WERI-Rb-1 (cell line): ENCODE data around the gene DHRS11.
A peak's percentile ranks its signal among the peaks of the same experiment; 100 is the strongest.

ENCODE experiments used
- DNase-seq: peaks from one replicate; pipeline ENCODE4 v3.0.0-alpha.2; 2020
- H3K27ac ChIP-seq: fragments of 250-450 bp; sonication (Bioruptor Pico); 2 replicates; pipeline ENCODE4 v1.5.1; 2020; ENCODE audit warnings: mild to moderate bottlenecking, moderate library complexity
- H3K27me3 ChIP-seq: fragments of 250-450 bp; sonication (Bioruptor Pico); 2 replicates; pipeline ENCODE4 v1.5.1; 2021; ENCODE audit warnings: mild to moderate bottlenecking, low read depth, moderate library complexity; ENCODE audit not compliant: insufficient read depth, severe bottlenecking
- H3K36me3 ChIP-seq: fragments of 250-450 bp; sonication (Bioruptor Pico); 2 replicates; pipeline ENCODE4 v1.5.1; 2020; ENCODE audit warnings: mild to moderate bottlenecking, moderate library complexity
- H3K4me3 ChIP-seq: 2 replicates; pipeline ENCODE4 v1.5.1; 2011; ENCODE audit warnings: low read depth, mild to moderate bottlenecking, control low read depth, low read length
- H3K9me3 ChIP-seq: fragments of 250-450 bp; sonication (Bioruptor Pico); 2 replicates; pipeline ENCODE4 v1.5.1; 2021; ENCODE audit warnings: mild to moderate bottlenecking, moderate library complexity; ENCODE audit not compliant: severe bottlenecking
- TF ChIP-seq, protein P1 (sequence below): IDR thresholded peaks from 2 replicates; pipeline ENCODE4 v1.5.1; 2011; ENCODE audit warnings: low read depth, mild to moderate bottlenecking, control low read depth, inconsistent platforms, low read length

The DHRS11 gene, protein sequence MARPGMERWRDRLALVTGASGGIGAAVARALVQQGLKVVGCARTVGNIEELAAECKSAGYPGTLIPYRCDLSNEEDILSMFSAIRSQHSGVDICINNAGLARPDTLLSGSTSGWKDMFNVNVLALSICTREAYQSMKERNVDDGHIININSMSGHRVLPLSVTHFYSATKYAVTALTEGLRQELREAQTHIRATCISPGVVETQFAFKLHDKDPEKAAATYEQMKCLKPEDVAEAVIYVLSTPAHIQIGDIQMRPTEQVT

GRCh38 chr17:36591434-36592315 lies at the start of gene DHRS11:
DHRS11 (plus strand) TSS chr17:36591879; CDS start chr17:36592010, 131 bp downstream.
- DNase-seq = peak; percentile 87
- peak within 1 kb of the TSS; percentile 84 for H3K27ac ChIP-seq
- H3K4me3 ChIP-seq = peak within 1 kb of the TSS; percentile 77

GRCh38 chr17:36542755-36543154 lies 48.9 kb upstream of the DHRS11 start:
- TF ChIP-seq, protein P1, sequence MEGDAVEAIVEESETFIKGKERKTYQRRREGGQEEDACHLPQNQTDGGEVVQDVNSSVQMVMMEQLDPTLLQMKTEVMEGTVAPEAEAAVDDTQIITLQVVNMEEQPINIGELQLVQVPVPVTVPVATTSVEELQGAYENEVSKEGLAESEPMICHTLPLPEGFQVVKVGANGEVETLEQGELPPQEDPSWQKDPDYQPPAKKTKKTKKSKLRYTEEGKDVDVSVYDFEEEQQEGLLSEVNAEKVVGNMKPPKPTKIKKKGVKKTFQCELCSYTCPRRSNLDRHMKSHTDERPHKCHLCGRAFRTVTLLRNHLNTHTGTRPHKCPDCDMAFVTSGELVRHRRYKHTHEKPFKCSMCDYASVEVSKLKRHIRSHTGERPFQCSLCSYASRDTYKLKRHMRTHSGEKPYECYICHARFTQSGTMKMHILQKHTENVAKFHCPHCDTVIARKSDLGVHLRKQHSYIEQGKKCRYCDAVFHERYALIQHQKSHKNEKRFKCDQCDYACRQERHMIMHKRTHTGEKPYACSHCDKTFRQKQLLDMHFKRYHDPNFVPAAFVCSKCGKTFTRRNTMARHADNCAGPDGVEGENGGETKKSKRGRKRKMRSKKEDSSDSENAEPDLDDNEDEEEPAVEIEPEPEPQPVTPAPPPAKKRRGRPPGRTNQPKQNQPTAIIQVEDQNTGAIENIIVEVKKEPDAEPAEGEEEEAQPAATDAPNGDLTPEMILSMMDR = no peak
- Histone ChIP-seq H3K27ac (no peak overlapping the region), H3K4me3 (no peak overlapping the region), H3K27me3 (no peaks in the 10 kb centered on the region), H3K9me3 (no peaks in the 10 kb centered on the region), H3K36me3 (peaks cover 18% of the 10 kb centered on the region)
- no peak for DNase-seq

More at GRCh38 chr17:36591434-36592315, at the start of gene DHRS11:
- Histone ChIP-seq H3K9me3 (no peaks in the 10 kb centered on the region), H3K27me3 (no peaks in the 10 kb centered on the region), H3K36me3 (peaks cover 48% of the 10 kb centered on the region)
- TF ChIP-seq, protein P1 = no peak

DNA sequence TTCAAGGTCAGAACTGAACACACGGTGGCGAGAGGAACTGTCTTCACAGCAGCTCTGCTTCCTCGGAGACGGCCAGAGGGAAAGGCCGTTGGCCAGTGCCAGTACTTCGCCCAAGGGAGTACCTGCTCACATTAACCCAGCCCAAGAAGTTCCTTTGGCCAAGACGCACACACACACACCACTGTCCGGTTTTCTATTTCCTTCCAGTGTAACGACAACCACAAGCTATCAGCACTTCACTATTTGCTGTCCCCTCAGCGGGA lies 47.7 kb upstream of the DHRS11 start:
- peak; percentile 53 for DNase-seq
- Histone ChIP-seq H3K27ac (peak overlapping the region; percentile 99), H3K4me3 (peak overlapping the region; percentile 77), H3K27me3 (no peaks in the 10 kb centered on the region), H3K36me3 (peaks cover 25% of the 10 kb centered on the region), H3K9me3 (no peaks in the 10 kb centered on the region)
- TF ChIP-seq, protein P1 = 0 out of 2 replicates have a peak, but pooled peaks have one; percentile 13

DNA sequence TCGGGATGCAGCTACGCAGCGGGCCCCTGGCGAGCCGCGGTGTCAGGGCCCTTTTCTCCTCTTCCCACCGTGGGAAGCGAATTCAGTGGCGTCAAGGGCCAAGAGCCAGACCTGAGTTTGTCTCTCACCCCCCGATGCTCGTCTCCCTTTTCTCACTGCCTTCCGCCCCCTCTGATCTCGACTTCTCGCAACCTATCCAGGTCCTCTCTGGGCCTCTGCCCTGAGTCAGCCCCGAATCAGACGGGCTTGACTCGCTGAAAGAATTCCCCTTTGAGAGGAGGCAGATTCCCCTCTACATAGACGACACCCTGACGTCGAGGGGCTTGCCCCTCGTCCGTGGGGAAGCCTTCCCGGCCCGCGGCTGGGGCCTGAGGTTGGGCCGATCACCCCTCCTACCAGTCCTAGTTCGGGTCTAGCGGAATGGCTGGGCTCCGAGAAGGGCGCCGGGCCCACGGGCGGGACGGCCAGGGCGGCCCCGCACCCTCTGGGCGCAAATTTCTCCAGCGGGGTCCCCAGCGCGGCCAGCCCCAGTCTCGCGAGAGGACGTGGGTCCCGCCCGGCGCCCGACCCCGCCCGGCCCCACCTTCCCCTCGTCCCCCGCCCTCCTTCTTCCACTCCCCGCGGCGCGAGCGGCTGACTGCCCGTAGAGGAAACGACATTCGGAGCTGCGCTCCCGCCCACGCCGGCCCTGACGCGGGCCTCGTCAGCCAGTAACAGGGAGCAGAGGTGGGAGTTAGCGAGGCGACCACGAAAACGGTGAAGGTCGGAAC lies 47.2 kb upstream of the DHRS11 start, which contains the start of gene GGNBP2:
GGNBP2 (plus strand) TSS at position 613 of the 770 bp plus-strand sequence. CDS start 806 bp downstream, outside the sequence.
- TF ChIP-seq, protein P1 = no peak
- Histone ChIP-seq H3K9me3 (no peaks in the 10 kb centered on the region), H3K4me3 (peak within 1 kb of the TSS; percentile 96), H3K27ac (peak within 1 kb of the TSS; percentile 99), H3K27me3 (no peaks in the 10 kb centered on the region), H3K36me3 (peaks cover 30% of the 10 kb centered on the region)
- peak; percentile 94 for DNase-seq

DNA sequence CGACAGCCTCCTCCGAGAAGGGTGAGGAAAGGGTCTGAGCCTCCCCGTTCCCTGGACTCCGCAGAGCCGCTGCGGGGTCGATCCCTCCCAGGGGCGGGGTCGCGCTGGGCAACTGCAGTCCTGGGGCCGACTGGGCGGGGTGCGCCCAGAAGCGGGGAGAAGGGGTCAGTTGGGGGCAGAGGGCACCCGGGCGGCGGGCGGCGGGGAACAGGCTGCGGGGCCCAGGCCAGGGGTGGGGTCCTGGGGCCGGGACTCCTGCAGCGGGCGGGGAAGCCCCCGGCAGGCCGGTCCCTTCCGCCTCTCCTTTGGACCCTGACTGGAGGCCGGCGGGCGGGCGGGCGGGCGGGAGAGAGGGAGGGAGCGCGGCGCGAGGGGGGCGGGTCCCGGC lies 46.6 kb upstream of the DHRS11 start:
- Histone ChIP-seq H3K9me3 (no peaks in the 10 kb centered on the region), H3K27me3 (no peaks in the 10 kb centered on the region), H3K4me3 (peak overlapping the region; percentile 96), H3K36me3 (peaks cover 31% of the 10 kb centered on the region), H3K27ac (peak overlapping the region; percentile 99)
- DNase-seq = no peak
- TF ChIP-seq, protein P1 = no peak
